ENCODE data around the gene ADCY7. TPM values are rescaled to one million over a fixed set of nuclear protein-coding genes. Genes with fewer than 3 reads are reported as not detected.

ADCY7 gene
- total and polyA plus RNA-seq, 10 donors, result 9.8 to 158 (median 99.2) TPM

DNA sequence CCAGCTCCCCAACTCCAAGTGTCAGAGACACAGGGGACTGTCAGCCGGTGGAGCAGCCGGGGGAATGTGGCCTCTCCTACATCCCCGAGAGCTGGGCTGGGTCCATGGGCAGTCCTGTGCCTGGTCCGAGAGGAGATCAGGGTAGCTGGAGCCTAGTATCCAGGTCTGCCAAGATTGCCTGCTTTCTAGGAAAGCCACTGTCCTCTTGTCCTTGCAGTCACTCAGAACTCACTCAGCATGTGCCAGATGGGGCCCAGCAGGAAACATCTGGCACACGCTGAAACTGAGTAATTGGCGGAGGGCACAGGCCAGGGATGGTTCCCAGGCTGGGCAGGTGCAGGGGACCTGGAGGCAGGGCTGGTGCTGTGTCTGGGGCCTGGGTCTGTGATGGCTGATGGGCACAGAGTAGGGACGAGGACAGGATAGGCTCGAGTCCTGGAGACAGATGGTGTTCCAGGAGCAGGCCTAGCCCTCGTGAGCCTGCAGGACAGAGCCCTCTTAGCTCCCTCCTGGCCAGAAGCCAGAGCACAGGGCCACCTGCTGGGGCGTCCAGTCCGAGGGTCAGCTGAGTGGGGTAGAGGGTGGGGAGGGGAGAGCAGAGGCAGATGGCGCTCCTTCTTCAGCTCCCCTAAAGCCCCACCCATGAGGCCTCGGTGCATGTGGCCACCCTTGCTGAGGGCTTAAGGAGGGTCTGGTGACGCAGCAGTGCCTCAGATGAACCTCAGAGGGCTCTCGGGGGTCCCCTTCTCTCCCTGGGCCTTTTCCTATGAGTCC lies 31.1 kb downstream of the ADCY7 start:
- no peak overlapping the region for H3K4me3 ChIP-seq
- H3K4me1 ChIP-seq, result peaks cover 0 to 19% (median 9%) of the 10 kb centered on the region in 6 donors
- no peaks in the 10 kb centered on the region for H3K9me3 ChIP-seq
- peak; percentile 67 for DNase-seq
- intact Hi-C loops (cut with DNase I; ENCODE audit: low total_unique reads), result no loop called here
- H3K36me3 ChIP-seq, result peaks cover 0 to 100% (median 83%) of the 10 kb centered on the region in 6 donors
- H3K27ac ChIP-seq, result peak overlapping the region in 1 of 8 donors; percentile 40
- H3K27me3 ChIP-seq (replicated peaks in 1 of 7), result no peaks in the 10 kb centered on the region
- WGBS, 5 donors, result 53 to 65% (median 59%) methylated on average over 14 to 15 of the region's 15 CpGs
- no peak for TF ChIP-seq POLR2A (IDR thresholded peaks at IDR 0.05)
- TF ChIP-seq POLR2AphosphoS5 (IDR thresholded peaks at IDR 0.05), result peak; percentile 55 to 80 (median 79)

- H3K36me3 ChIP-seq, result peaks cover 0 to 100% (median 83%) of the 10 kb centered on the region in 6 donors
- no peaks in the 10 kb centered on the region for H3K27me3 ChIP-seq (replicated peaks in 1 of 7)
- no peaks in the 10 kb centered on the region for H3K9me3 ChIP-seq
- H3K4me3 ChIP-seq, result no peak overlapping the region
- peak overlapping the region in 1 of 8 donors; percentile 40 for H3K27ac ChIP-seq
- peak; percentile 54 for DNase-seq
- peaks cover 0 to 19% (median 9%) of the 10 kb centered on the region in 6 donors for H3K4me1 ChIP-seq
- TF ChIP-seq POLR2A (IDR thresholded peaks at IDR 0.05) (no peak), POLR2AphosphoS5 (IDR thresholded peaks at IDR 0.05) (no peak)
- TF ChIP-seq, protein P1, sequence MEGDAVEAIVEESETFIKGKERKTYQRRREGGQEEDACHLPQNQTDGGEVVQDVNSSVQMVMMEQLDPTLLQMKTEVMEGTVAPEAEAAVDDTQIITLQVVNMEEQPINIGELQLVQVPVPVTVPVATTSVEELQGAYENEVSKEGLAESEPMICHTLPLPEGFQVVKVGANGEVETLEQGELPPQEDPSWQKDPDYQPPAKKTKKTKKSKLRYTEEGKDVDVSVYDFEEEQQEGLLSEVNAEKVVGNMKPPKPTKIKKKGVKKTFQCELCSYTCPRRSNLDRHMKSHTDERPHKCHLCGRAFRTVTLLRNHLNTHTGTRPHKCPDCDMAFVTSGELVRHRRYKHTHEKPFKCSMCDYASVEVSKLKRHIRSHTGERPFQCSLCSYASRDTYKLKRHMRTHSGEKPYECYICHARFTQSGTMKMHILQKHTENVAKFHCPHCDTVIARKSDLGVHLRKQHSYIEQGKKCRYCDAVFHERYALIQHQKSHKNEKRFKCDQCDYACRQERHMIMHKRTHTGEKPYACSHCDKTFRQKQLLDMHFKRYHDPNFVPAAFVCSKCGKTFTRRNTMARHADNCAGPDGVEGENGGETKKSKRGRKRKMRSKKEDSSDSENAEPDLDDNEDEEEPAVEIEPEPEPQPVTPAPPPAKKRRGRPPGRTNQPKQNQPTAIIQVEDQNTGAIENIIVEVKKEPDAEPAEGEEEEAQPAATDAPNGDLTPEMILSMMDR (IDR thresholded peaks at IDR 0.05 in 8 of 11, conservative IDR thresholded peaks at IDR 0.05 in 3 of 11), result no peak
- intact Hi-C loops (cut with DNase I; ENCODE audit: low total_unique reads), result no loop called here
- WGBS, 5 donors, result 67 to 83% (median 78%) methylated on average over 7 of the region's 7 CpGs
Observed at GRCh38 chr16:50298075-50298460, 31.7 kb downstream of the ADCY7 start.

- TF ChIP-seq POLR2AphosphoS5 (IDR thresholded peaks at IDR 0.05), result peak in 1 of 3 donors; percentile 11
- TF ChIP-seq, protein P1 (IDR thresholded peaks at IDR 0.05 in 8 of 11, conservative IDR thresholded peaks at IDR 0.05 in 3 of 11), result no peak
- peak; percentile 61 for DNase-seq
- 88 to 96% (median 94%) methylated on average over 21 to 29 of the region's 29 CpGs for WGBS, 5 donors
- peaks cover 0 to 100% (median 78%) of the 10 kb centered on the region in 6 donors for H3K36me3 ChIP-seq
- H3K4me3 ChIP-seq, result no peak overlapping the region
- intact Hi-C loops (cut with DNase I; ENCODE audit: low total_unique reads), result no loop called here
- no peaks in the 10 kb centered on the region for H3K27me3 ChIP-seq (replicated peaks in 1 of 7)
- no peaks in the 10 kb centered on the region for H3K9me3 ChIP-seq
- peaks cover 0 to 22% (median 9%) of the 10 kb centered on the region in 6 donors for H3K4me1 ChIP-seq
- H3K27ac ChIP-seq, result peak overlapping the region in 1 of 8 donors; percentile 9
Observed at GRCh38 chr16:50298591-50299507, 32.5 kb downstream of the ADCY7 start.

GRCh38 chr16:50299508-50300105 lies 33.3 kb downstream of the ADCY7 start:
- DNase-seq, result peak; percentile 56
- H3K27ac ChIP-seq, result no peak overlapping the region
- H3K9me3 ChIP-seq, result no peaks in the 10 kb centered on the region
- no peak overlapping the region for H3K4me3 ChIP-seq
- TF ChIP-seq, protein P1 (IDR thresholded peaks at IDR 0.05 in 8 of 11, conservative IDR thresholded peaks at IDR 0.05 in 3 of 11), result no peak
- TF ChIP-seq POLR2AphosphoS5 (IDR thresholded peaks at IDR 0.05) (peak in 1 of 3 donors; percentile 38), POLR2A (IDR thresholded peaks at IDR 0.05) (no peak)
- intact Hi-C loops (cut with DNase I; ENCODE audit: low total_unique reads), result no loop called here
- peaks cover 0 to 100% (median 78%) of the 10 kb centered on the region in 6 donors for H3K36me3 ChIP-seq
- peaks cover 0 to 23% (median 9%) of the 10 kb centered on the region in 6 donors for H3K4me1 ChIP-seq
- no peaks in the 10 kb centered on the region for H3K27me3 ChIP-seq (replicated peaks in 1 of 7)
- 78 to 94% (median 93%) methylated on average over 7 to 12 of the region's 12 CpGs for WGBS, 5 donors
